Mesenchymal stem cell (in vitro differentiated cells and primary cell): Measurements from ENCODE around the gene MREG.

Experiments used
- DNase-seq: peaks from one replicate; pipeline ENCODE4 v3.0.0-alpha.2; 2013
- H2AFZ ChIP-seq: one replicate; pipeline ENCODE4 v1.6.1; 2013; ENCODE audit warnings: low read depth, mild to moderate bottlenecking, control low read depth, inconsistent platforms, low read length, moderate library complexity
- H2AK5ac ChIP-seq: 2 replicates; pipeline ENCODE4 v1.6.1; 2013; ENCODE audit warnings: low read length, moderate library complexity, mild to moderate bottlenecking, inconsistent platforms; ENCODE audit not compliant: severe bottlenecking
- H2BK120ac ChIP-seq: one replicate; pipeline ENCODE4 v1.6.1; 2013; ENCODE audit warnings: low read depth, mild to moderate bottlenecking, inconsistent platforms, low read length, moderate library complexity
- H2BK12ac ChIP-seq, 2 experiments: one replicate each; pipeline ENCODE4 v1.6.1; 2013; ENCODE audit warnings: inconsistent platforms in 2 of 2, low read length in 2 of 2, mild to moderate bottlenecking in 2 of 2, moderate library complexity in 2 of 2, control low read depth in 1 of 2
- H2BK15ac ChIP-seq: one replicate; pipeline ENCODE4 v1.6.1; 2013; ENCODE audit warnings: mild to moderate bottlenecking, low read depth, inconsistent platforms; ENCODE audit not compliant: poor library complexity, severe bottlenecking
- H2BK5ac ChIP-seq: 2 replicates; pipeline ENCODE4 v1.6.1; 2013; ENCODE audit warnings: low read depth, mild to moderate bottlenecking, low read length, control low read depth, inconsistent platforms; ENCODE audit not compliant: poor library complexity, severe bottlenecking
- H3K14ac ChIP-seq, 2 experiments: one replicate each; pipeline ENCODE4 v1.6.1; 2013; ENCODE audit warnings: inconsistent platforms in 2 of 2, low read length in 2 of 2, control low read depth in 1 of 2, mild to moderate bottlenecking in 1 of 2, moderate library complexity in 1 of 2
- H3K18ac ChIP-seq, 2 experiments: one replicate each; pipeline ENCODE4 v1.6.1; 2013; ENCODE audit warnings: inconsistent platforms in 2 of 2, low read length in 2 of 2, control low read depth in 1 of 2, low read depth in 1 of 2, mild to moderate bottlenecking in 1 of 2
- H3K23ac ChIP-seq, 2 experiments: one replicate each; pipeline ENCODE4 v1.6.1; 2013; ENCODE audit warnings: inconsistent platforms in 2 of 2, low read length in 2 of 2, mild to moderate bottlenecking in 2 of 2, moderate library complexity in 2 of 2, control low read depth in 1 of 2
- H3K27ac ChIP-seq: 2 replicates; pipeline ENCODE4 v1.5.1; 2013; ENCODE audit warnings: mild to moderate bottlenecking, moderate library complexity, low read length, control low read depth, inconsistent platforms; ENCODE audit not compliant: poor library complexity, severe bottlenecking
- H3K27me3 ChIP-seq, 2 experiments: 2 replicates each; pipeline versions ENCODE4 v1.6.1 to v1.7.0; 2013; ENCODE audit warnings: low read length in 2 of 2, mild to moderate bottlenecking in 2 of 2, moderate library complexity in 2 of 2, control low read depth in 1 of 2, inconsistent platforms in 1 of 2; ENCODE audit not compliant: control insufficient read depth in 1 of 2, insufficient read depth in 1 of 2
- H3K36me3 ChIP-seq, 2 experiments: 2 replicates each; pipeline versions ENCODE4 v1.6.1 to v1.7.0; 2013; ENCODE audit warnings: low read length in 2 of 2, control low read depth in 1 of 2, inconsistent platforms in 1 of 2, low read depth in 1 of 2, mild to moderate bottlenecking in 1 of 2; ENCODE audit not compliant: insufficient read depth in 2 of 2, control insufficient read depth in 1 of 2
- H3K4ac ChIP-seq, 2 experiments: one replicate each; pipeline ENCODE4 v1.6.1; 2013; ENCODE audit warnings: inconsistent platforms in 2 of 2, low read length in 2 of 2, mild to moderate bottlenecking in 2 of 2, moderate library complexity in 2 of 2, control low read depth in 1 of 2, low read depth in 1 of 2
- H3K4me1 ChIP-seq: 2 replicates; pipeline ENCODE4 v1.6.1; 2013; ENCODE audit warnings: low read depth, low read length, control low read depth; ENCODE audit not compliant: control insufficient read depth, insufficient read depth
- H3K4me2 ChIP-seq: 2 replicates; pipeline ENCODE4 v1.6.1; 2013; ENCODE audit warnings: low read length, mild to moderate bottlenecking, inconsistent platforms; ENCODE audit not compliant: poor library complexity, severe bottlenecking
- H3K4me3 ChIP-seq, 2 experiments: 2 replicates each; pipeline versions ENCODE4 v1.5.1 to v1.7.0; 2013; ENCODE audit warnings: low read length in 2 of 2, mild to moderate bottlenecking in 2 of 2, control low read depth in 1 of 2, low read depth in 1 of 2; ENCODE audit not compliant: insufficient read depth in 1 of 2
- H3K79me1 ChIP-seq: replicated peaks from 2 replicates; pipeline ENCODE4 v1.6.1; 2013; ENCODE audit warnings: mild to moderate bottlenecking, control low read depth, low read length, inconsistent platforms; ENCODE audit not compliant: poor library complexity, severe bottlenecking
- H3K9ac ChIP-seq: 2 replicates; pipeline ENCODE4 v1.7.0; 2013; ENCODE audit warnings: mild to moderate bottlenecking, low read length, moderate library complexity
- H3K9me3 ChIP-seq: 2 replicates; pipeline ENCODE4 v1.7.0; 2013; ENCODE audit warnings: mild to moderate bottlenecking, low read length; ENCODE audit not compliant: control insufficient read depth
- H4K8ac ChIP-seq: one replicate; pipeline ENCODE4 v1.6.1; 2013; ENCODE audit warnings: inconsistent platforms, mild to moderate bottlenecking, low read length, moderate library complexity
- H4K91ac ChIP-seq: one replicate; pipeline ENCODE4 v1.6.1; 2013; ENCODE audit warnings: mild to moderate bottlenecking, low read length, inconsistent platforms
- WGBS: methylation state at CpG from one replicate; pipeline ENCODE4 v1.1.7; 2013; ENCODE audit warnings: mixed read lengths; 5-methylcytosine and 5-hydroxymethylcytosine counted together

Gene MREG

DNA sequence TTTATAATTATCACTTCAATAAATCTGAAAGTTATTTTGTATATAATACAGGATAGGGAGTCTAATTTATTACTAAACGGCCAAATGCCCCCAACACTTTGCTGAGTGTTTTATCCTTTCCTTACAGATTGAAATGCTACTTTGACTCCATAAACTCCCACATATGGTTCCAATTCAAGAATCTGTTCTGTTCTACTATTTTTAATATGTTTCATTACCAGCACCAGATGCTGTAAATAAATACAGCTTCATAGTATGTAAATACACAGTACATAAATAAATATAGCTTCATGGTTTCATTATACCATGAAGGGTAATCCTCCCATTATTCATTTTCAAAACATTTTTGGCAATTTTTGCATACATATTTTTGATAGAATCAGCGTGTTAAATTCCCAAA, 34.0 kb upstream of the MREG start:
- H3K14ac ChIP-seq = no peak overlapping the region
- no peak overlapping the region for H2AK5ac ChIP-seq
- H3K4me2 ChIP-seq = no peak overlapping the region
- no peak overlapping the region for H3K27ac ChIP-seq
- no peaks in the 10 kb centered on the region for H3K9me3 ChIP-seq
- no peaks in the 10 kb centered on the region for H3K79me1 ChIP-seq
- 100% methylated on average over 1 of the region's 2 CpGs for WGBS
- DNase-seq = no peak
- H3K4me3 ChIP-seq = no peak overlapping the region
- no peak overlapping the region for H2AFZ ChIP-seq
- no peaks in the 10 kb centered on the region for H3K36me3 ChIP-seq
- no peak overlapping the region for H3K9ac ChIP-seq
- H2BK12ac ChIP-seq = no peak overlapping the region
- no peaks in the 10 kb centered on the region for H3K4me1 ChIP-seq
- no peak overlapping the region for H3K4ac ChIP-seq
- no peak overlapping the region for H2BK5ac ChIP-seq
- H4K91ac ChIP-seq = no peak overlapping the region
- no peak overlapping the region for H2BK15ac ChIP-seq
- no peak overlapping the region for H4K8ac ChIP-seq
- no peak overlapping the region for H3K18ac ChIP-seq
- no peaks in the 10 kb centered on the region for H3K27me3 ChIP-seq
- H2BK120ac ChIP-seq = no peak overlapping the region
- H3K23ac ChIP-seq = no peak overlapping the region

DNA sequence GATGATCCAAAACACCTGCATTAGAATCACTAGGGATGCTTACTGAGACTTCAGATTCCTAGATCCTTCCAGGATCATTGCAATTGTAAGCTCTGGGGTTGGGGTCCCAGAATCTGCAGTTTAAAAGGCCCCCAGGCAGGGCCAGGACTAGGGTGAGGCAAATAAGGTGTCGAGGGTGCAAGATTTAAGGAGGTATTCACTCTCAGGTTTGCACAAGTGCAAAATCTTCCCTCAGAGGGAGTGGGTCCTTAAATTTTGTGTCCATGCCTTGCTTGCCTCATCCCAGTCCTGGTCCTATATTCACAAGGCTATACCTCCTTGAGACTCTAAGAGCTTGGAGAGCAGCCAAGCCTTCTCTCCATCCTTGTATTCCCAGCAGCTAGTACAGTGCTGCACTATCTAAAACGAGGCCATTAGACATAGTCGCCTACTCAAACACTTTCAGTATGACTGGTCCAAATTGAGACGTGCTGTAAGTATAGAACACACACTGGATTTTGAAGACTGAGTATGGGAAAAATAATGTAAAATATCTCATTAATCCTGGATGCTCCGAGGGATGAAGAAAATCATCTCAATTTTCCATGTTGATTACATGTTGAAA, 31.6 kb upstream of the MREG start:
- no peak overlapping the region for H3K18ac ChIP-seq
- no peak overlapping the region for H2BK15ac ChIP-seq
- no peaks in the 10 kb centered on the region for H3K4me1 ChIP-seq
- H3K4ac ChIP-seq = no peak overlapping the region
- no peak overlapping the region for H4K91ac ChIP-seq
- H3K27me3 ChIP-seq = no peaks in the 10 kb centered on the region
- no peak overlapping the region for H3K4me3 ChIP-seq
- no peaks in the 10 kb centered on the region for H3K9me3 ChIP-seq
- WGBS = 92% methylated on average over 4 of the region's 5 CpGs
- no peak overlapping the region for H3K27ac ChIP-seq
- no peak for DNase-seq
- H3K9ac ChIP-seq = no peak overlapping the region
- H2BK5ac ChIP-seq = no peak overlapping the region
- no peaks in the 10 kb centered on the region for H3K36me3 ChIP-seq
- no peak overlapping the region for H3K14ac ChIP-seq
- no peak overlapping the region for H3K23ac ChIP-seq
- no peak overlapping the region for H2BK120ac ChIP-seq
- no peak overlapping the region for H4K8ac ChIP-seq
- no peak overlapping the region for H2BK12ac ChIP-seq
- H2AFZ ChIP-seq = no peak overlapping the region
- no peaks in the 10 kb centered on the region for H3K79me1 ChIP-seq
- H3K4me2 ChIP-seq = no peak overlapping the region
- no peak overlapping the region for H2AK5ac ChIP-seq

DNA sequence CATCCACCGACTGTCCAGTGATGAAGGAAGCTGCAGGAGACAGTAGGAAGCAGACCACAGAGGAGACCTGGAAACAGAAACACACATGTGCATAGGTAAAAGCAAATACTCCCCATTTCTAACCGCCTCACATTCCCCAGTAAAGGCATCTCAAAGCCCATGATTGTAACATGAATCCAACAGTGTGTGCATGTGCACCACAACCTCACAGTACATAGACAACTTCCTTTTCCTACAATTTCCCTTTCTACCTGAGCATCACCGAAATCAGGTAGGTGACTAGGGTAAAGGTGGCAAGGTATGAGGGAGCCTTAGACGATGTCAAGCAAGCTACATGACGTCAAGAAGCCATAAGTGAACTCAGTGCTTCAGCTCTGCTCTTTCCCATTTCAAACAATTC, 30.6 kb upstream of the MREG start:
- no peak overlapping the region for H2AFZ ChIP-seq
- no peaks in the 10 kb centered on the region for H3K79me1 ChIP-seq
- no peak overlapping the region for H2BK5ac ChIP-seq
- H3K36me3 ChIP-seq = no peaks in the 10 kb centered on the region
- H3K4me3 ChIP-seq = no peak overlapping the region
- H3K23ac ChIP-seq = no peak overlapping the region
- no peak overlapping the region for H4K91ac ChIP-seq
- H3K4me2 ChIP-seq = no peak overlapping the region
- H3K9ac ChIP-seq = no peak overlapping the region
- H3K9me3 ChIP-seq = no peaks in the 10 kb centered on the region
- 87% methylated on average over 5 of the region's 5 CpGs for WGBS
- no peak overlapping the region for H3K18ac ChIP-seq
- no peak overlapping the region for H2BK12ac ChIP-seq
- H2AK5ac ChIP-seq = no peak overlapping the region
- no peak for DNase-seq
- no peaks in the 10 kb centered on the region for H3K4me1 ChIP-seq
- H3K27ac ChIP-seq = no peak overlapping the region
- H3K27me3 ChIP-seq = no peaks in the 10 kb centered on the region
- no peak overlapping the region for H2BK15ac ChIP-seq
- H3K14ac ChIP-seq = no peak overlapping the region
- no peak overlapping the region for H3K4ac ChIP-seq
- no peak overlapping the region for H2BK120ac ChIP-seq
- H4K8ac ChIP-seq = no peak overlapping the region

DNA sequence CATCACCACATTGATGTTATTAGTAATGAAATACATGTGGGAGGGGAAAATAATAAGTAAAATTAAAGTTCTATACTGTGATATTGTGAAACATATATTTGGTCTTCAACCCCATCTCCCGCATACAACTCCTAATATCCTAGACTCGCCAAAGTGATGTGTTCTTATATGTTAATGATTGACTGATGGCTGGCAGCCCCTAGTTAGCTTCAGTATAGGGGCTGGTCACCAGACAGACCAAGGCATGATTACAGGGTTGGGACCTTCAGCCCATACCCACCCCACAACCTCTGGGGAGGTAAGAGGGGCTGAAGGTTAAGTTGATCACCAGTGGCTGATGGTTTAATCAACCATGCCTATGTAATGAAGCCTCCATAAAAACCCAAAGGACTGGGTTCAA, 28.1 kb upstream of the MREG start:
- no peak overlapping the region for H3K27ac ChIP-seq
- H2AK5ac ChIP-seq = no peak overlapping the region
- no peak overlapping the region for H2BK5ac ChIP-seq
- DNase-seq = no peak
- H2BK120ac ChIP-seq = no peak overlapping the region
- H3K4me3 ChIP-seq = no peak overlapping the region
- H3K4ac ChIP-seq = no peak overlapping the region
- no peak overlapping the region for H3K23ac ChIP-seq
- H3K9ac ChIP-seq = no peak overlapping the region
- no peak overlapping the region for H2AFZ ChIP-seq
- WGBS = no CpG with 5 or more reads among the region's 2 CpGs
- H3K14ac ChIP-seq = no peak overlapping the region
- H3K18ac ChIP-seq = no peak overlapping the region
- no peaks in the 10 kb centered on the region for H3K4me1 ChIP-seq
- H3K36me3 ChIP-seq = no peaks in the 10 kb centered on the region
- H4K8ac ChIP-seq = no peak overlapping the region
- H3K79me1 ChIP-seq = no peaks in the 10 kb centered on the region
- H3K9me3 ChIP-seq = no peaks in the 10 kb centered on the region
- H4K91ac ChIP-seq = no peak overlapping the region
- H3K4me2 ChIP-seq = no peak overlapping the region
- no peaks in the 10 kb centered on the region for H3K27me3 ChIP-seq
- no peak overlapping the region for H2BK15ac ChIP-seq
- no peak overlapping the region for H2BK12ac ChIP-seq
